IPS DF 19.7 (cell line): ENCODE data around the gene GLYR1.
"Not testable (repeated sequence)": the region's sequence is repeated elsewhere in the genome, so short reads cannot be mapped to it uniquely, and the experiment has no call there.

Experiments
- DNase-seq: peaks from one replicate; pipeline ENCODE4 v3.0.0-alpha.2; 2013; ENCODE audit warnings: low read depth, low spot score

GLYR1 gene

DNA sequence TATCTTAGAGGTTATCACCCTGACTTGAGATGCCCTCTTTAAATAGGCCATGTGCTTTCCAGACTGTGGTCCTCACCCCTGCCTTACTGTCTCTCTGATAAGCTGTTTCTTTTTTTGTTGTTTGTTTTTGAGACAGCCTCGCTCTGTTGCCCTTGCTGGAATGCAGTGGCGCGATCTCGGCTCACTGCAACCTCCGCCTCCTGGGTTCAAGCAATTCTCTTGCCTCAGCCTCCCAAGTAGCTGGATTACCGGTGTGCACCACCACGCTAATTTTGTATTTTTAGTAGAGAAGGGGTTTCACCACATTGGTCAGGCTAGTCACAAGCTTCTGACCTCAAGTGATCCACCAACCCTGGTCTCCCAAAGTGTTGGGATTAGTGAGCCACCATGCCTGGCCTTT lies 58.2 kb downstream of the GLYR1 start:
- DNase-seq = no peak

DNA sequence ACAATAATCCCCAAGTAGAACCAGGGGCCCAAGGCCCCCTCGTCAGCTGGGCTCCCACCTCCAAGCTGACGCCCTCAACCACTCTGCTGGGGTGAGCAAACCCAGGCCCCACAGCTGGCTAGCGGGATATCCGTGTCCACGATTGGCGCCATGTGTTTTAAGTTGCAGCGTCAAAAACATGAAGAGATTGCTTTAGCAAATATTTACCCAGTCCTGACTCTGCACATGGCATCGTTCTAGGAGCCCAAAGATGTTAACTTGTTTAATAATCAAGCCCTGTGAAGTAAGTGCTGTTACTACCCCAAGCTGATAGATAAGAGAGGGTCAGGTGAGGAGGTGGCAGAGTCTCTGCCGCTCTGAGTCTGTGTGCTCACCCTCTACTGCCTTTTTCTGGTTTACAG lies 58.6 kb downstream of the GLYR1 start:
- DNase-seq = no peak

GRCh38 chr16:4787627-4788482 lies 59.2 kb downstream of the GLYR1 start, which contains the start of gene SEPTIN12:
Gene SEPTIN12 (minus strand): TSS chr16:4788345. CDS start chr16:4787645, 700 bp downstream.
- no peak for DNase-seq

DNA sequence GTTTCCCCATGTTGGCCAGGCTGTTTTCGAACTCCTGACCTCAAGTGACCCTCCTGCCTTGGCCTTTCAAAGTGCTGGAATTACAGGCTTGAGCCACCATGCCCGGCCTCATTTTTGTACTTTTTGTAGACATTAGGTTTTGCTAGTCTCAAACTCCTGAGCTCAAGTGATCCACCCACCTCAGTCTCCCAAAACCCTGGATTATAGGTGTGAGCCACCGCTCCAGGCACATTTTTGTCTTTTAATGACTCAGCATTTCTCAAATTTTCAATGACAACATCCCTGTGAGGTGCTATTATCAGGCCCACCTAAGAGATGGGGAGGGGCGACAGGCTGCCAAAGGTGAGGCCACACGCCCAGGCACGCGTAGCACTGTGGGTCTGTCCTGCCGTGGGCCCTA lies 60.0 kb downstream of the GLYR1 start:
- DNase-seq = no peak

DNA sequence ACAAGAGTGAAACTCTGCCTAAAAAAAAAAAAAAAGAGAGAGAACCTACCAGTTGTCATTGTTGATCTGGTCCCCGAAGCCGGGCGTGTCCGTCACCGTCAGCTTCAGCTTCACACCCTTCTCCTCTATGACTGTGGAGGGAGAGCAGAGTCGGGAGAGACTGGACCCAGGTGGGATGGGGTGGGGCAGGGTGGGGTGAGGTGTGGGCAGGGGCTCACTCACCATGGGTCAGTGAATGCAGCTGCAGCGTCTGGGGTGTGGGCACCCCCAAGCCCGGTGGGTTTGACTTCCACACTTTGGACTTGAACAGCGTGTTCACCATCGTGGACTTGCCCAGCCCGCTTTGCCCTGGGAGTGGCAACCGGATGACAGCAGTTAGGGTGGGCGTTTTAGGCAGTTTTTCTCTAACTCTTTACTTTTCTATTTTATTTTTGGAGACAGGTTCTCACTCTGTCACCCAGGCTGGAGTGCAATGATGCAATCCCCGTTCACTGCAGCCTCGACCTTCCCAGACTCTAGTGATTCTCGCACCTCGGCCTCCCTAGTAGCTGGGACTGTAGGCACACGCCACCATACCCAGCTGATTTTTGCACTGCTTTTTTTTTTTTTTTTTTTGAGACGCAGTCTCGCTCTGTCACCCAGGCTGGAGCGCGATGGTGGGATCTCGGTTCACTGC lies 61.2 kb downstream of the GLYR1 start:
- no peak for DNase-seq

- DNase-seq = not testable (repeated sequence)
Measured at GRCh38 chr16:4784444-4784987, 62.6 kb downstream of the GLYR1 start.

DNA sequence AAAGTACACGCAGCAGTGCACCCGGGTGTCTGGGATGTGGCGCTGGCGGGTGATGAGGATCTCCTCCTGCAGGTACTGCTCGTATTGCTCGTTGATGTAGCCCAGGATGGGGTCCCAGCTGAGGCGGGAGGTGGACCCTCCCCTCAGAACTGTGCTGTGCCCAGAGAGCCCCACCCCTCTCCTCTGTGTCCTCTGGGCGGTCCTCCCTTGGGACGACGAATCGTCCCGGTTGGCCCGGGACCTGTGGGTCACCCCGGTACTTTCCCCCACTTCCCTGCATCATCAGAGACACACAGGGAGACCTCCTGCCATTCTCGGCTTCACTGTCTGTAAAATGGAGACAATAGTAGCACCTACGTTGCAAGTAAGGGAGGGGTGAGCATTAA lies 63.1 kb downstream of the GLYR1 start:
- DNase-seq = no peak

- DNase-seq = no peak
Measured at GRCh38 chr16:4783251-4783950, 63.7 kb downstream of the GLYR1 start.

DNA sequence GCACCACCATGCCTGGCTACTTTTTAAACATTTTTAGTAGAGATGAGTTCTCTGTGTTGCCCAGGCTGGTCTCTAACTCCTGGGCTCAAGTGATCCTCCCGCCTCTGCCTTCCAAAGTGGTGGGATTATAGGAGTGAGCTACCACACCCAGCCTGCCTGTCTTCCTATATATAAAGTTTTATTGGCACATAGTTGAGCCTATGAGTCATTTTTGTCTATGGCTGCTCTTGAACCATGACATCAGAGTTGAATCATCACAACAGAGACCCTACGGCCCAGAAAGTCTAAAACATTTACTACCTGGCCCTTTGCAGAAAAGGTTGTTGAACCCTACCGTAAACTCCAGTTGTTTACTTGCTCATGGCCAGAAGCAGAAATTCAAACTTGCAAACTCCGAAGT lies 66.9 kb downstream of the GLYR1 start:
- no peak for DNase-seq

DNA sequence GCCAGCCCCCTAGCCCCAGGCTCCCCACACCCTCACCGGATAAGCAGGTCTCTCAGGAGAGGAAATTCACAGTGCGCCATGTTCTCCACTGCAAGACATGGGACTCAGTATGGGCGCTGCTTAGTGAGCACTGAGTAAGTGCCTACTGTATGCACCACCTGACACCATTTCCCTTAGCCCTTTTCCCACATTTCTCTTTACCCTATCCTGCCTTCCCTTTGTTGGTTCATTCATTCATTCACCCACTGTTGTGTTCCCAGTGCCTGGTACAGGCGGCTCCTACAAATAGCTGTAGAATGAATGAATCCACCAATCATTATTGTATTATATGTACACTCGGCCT lies 69.1 kb downstream of the GLYR1 start:
- DNase-seq = no peak

DNA sequence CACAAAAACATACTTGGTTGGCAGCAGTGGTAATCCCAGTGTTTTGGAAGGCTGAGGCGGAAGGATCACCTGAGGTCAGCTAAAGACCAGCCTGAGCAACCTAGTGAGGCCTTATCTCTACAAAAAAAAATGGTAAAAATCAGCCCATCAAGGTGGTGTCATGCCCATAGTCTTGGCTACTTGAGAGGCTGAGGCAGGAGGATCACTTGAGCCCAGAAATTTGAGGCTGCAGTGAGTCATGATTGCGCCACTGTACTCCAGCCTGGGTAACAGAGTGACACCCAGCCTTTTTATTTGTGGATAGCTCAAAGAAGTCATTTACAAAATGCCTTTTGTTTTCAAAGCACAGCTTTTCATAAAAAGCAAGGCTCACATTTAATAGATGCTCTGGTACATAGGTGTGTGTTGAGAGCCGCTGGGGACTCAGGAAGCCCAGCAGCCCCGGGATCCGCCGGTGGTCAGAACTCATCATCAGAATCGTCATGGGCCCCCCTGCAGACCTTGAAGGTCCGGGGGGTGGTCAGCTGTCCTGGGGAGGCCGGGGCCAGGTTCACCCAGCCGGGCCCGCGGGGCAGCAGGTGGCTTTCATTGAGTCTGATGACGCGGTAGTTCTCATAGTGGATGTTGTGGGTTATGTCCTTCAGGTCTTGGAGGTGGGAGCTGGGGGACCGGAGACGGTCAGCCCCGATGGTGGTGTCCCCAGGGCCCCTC lies 69.6 kb downstream of the GLYR1 start:
- DNase-seq = no peak

DNA sequence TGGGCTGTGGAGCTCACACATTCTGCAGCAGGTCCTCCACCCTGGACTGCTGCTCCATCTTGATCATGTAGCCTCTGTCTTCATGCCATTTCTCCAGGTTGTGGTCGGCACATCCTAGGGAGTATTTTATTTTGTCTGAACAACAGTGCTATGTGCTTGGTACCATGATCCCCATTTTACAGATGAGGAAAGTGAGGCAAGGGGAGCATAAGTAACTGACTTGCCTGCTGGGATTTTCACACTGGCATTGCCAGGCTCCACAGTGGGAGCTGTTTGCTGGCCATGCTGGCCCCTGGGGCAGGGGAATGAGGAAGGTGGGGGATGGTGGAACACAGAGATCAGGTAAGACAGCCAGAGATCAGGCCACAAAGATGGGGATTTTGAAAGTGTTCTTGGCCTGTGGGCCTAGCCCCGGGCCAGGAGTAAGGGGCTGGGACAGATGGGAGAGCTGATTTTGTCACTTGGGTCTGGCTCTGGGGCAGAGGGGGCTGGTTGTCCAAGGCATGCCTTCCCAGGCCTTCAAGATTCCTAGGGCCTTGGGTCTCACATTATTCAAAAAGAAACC lies 70.9 kb downstream of the GLYR1 start:
- no peak for DNase-seq

- DNase-seq = no peak
Measured at GRCh38 chr16:4775005-4775404, 72.1 kb downstream of the GLYR1 start.

DNA sequence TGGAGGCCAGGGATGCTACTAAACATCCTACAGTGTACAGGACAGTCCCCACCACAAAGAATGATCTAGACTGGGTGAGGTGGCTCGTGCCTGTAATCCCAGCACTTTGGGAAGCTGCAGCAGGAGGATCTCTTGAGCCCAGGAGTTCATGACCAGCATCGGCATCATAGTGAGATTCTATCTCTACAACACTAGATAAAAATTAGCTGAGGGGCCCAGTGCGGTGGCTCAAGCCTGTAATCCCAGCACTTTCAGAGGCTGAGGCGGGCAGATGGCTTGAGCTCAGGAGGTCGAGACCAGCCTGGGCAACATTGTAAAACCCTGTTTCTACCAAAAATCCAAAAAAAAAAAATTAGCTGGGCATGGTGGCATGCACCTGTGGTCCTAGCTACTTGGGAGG lies 74.7 kb downstream of the GLYR1 start:
- DNase-seq = no peak

DNA sequence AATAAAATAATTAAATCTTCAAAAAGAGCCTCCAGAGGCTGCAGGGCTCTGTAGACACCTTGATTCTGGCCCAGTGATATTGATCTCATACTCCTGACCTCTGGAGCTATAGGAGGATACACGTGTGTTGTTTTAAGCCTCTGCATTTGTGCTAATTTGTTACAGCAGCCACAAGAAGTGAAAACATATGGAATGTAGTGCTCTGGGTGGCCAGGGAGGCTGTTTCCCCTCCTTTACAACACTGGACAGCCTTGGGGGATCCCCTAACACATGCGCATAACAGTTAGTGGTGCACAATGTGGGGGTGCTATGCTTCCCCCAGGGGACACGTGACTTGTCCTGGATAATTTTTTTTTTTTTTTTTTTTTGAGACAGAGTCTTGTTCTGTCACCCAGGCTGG lies 75.4 kb downstream of the GLYR1 start:
- no peak for DNase-seq

GRCh38 chr16:4769306-4769638 lies 77.8 kb downstream of the GLYR1 start:
- no peak for DNase-seq

- DNase-seq = peak; percentile 88
Measured at GRCh38 chr16:4768549-4769305, 78.4 kb downstream of the GLYR1 start.

DNA sequence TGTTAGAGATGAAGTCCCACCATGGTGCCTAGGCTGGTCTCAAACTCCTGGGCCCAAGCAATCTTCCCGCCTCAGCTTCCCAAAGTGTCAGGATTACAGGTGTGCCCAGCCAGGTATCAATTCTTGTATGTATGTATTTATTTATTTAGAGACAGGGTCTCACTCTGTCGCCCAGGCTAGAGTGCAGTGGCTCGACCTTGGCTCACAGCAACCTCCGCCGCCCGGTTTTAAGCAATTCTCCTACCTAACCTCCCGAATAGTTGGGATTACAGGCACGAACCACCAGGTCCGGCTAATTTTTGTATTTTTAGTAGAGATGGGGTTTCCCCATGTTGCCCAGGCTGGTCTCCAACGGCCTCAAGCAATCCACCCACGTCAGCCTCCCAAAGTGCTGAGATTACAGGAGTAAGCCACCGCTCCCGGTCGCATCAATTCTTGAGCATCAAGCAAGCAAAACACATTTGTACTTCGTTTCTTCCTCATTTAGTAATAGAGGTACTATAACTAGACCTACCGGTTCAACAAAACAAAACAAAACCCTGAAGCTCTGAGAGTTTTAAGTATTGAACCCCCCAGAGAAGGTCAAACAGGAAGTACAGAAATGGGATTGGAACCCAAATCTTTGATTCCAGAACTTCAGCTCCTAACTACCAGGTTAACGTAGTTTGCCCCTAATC lies 79.1 kb downstream of the GLYR1 start:
- no peak for DNase-seq

DNA sequence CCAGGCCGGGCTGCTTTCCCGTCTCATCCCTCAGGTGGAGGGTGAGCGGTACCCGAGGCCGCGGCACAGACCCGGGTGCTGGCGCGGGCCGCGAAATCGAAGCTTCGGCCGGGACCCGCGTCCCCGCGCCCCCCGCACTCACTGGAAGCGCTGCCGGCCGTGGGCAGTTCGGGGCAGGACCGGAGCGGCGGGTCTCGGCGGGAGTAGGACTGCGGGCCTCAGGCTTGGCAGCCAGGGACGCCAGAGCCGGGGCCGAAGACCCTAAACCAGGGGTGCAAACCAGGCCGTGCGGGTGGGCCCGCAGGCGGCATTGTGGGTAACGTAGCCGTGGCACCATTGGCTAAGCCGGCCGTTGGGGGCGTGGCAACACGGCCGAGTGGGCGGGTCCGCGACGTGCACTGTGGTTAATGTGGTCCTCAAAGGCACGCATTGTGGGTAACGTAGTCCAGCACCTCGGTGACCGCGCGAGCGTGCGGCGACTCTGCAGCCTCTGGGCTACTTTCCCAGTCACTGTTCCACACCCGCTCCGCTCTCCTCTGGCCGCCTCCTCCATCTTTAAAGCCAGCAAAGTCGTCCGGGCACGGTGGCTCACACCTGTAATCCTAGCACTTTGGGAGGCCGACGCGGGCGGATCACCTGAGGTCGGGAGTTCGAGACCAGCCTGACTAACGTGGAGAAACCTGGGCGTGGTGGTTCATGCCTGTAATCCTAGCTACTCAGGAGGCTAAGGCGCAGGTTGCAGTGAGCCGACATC lies 80.0 kb downstream of the GLYR1 start, which contains the start of gene ZNF500:
ZNF500 (minus strand) TSS at position 288 of the 754 bp plus-strand sequence. CDS start 1,184 bp downstream, outside the sequence.
- peak; percentile 94 for DNase-seq
